GM12892 (cell line): ENCODE data around the gene SPATS2.

Experiments
- POLR2A ChIP-seq: IDR thresholded peaks from 2 replicates; pipeline ENCODE4 v1.6.1; 2011; ENCODE audit warnings: low read depth, low read length, control low read depth
- POLR2AphosphoS5 ChIP-seq: IDR thresholded peaks from 2 replicates; pipeline ENCODE4 v1.6.1; 2011; ENCODE audit warnings: low read depth, low read length, control low read depth
- TAF1 ChIP-seq: IDR thresholded peaks from 2 replicates; pipeline ENCODE4 v1.6.1; 2011; ENCODE audit warnings: low read depth, mild to moderate bottlenecking, control low read depth, low read length, borderline replicate concordance

DNA sequence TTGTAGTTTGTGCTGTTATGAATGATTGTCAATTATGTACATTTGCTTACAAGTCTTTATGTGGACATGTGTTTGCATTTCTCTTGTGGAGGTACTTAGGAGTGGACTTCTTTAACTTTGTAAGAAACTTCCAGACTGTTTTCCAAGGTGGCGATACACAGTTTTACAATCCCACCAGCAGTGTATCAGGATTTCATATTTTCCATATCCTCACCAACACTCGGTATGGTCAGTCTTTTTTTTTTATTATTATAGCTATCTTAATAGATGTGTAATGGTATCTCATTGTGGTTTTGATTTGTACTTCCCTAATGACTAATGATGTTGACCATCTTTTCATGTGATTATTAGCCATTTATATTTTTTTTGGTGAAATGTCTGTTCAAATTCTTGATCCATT is 97.9 kb downstream of the SPATS2 start:
- TF ChIP-seq POLR2AphosphoS5: no peak
- no peak for TF ChIP-seq TAF1
- TF ChIP-seq POLR2A: no peak
